ENCODE data around the gene DIDO1. TPM values are rescaled to one million over a fixed set of nuclear protein-coding genes. Genes with fewer than 3 reads are reported as not detected.

DIDO1 gene
- total and polyA plus RNA-seq, 9 of the 15 experiments (the other 6 are each of a cell fraction or from before 2014, with no cell fraction given): 4.4 to 46.8 (median 31.2) TPM

- peak; percentile 96 for TF ChIP-seq ZNF407 (IDR thresholded peaks at IDR 0.05; ENCODE audit: low read depth)
- no peak for TF ChIP-seq ILF3 (IDR thresholded peaks at IDR 0.05; ENCODE audit: borderline replicate concordance)
- TF ChIP-seq RBM25 (IDR thresholded peaks at IDR 0.05; ENCODE audit: low read depth, low read length, severe bottlenecking): peak; percentile 76
- no peak for TF ChIP-seq ZNF3 (CRISPR knock-in tag; IDR thresholded peaks at IDR 0.05)
- TF ChIP-seq HDAC3 (IDR thresholded peaks at IDR 0.05; ENCODE audit: borderline replicate concordance, partially characterized antibody): no peak
- TF ChIP-seq CEBPG (CRISPR knock-in tag; IDR thresholded peaks at IDR 0.05): no peak
- no peak for TF ChIP-seq CEBPG (tag; conservative IDR thresholded peaks at IDR 0.05 in 1 of 2, IDR thresholded peaks at IDR 0.05 in 1 of 2)
- TF ChIP-seq AFF4 (CRISPR knock-in tag; IDR thresholded peaks at IDR 0.05): 0 out of 2 replicates have a peak, but pooled peaks have one; percentile 61
- TF ChIP-seq ELF1 (tag; IDR thresholded peaks at IDR 0.05): peak; percentile 98
- TF ChIP-seq ZFP30 (CRISPR knock-in tag; IDR thresholded peaks at IDR 0.05; ENCODE audit: borderline replicate concordance): no peak
- TF ChIP-seq CGGBP1 (CRISPR knock-in tag; IDR thresholded peaks at IDR 0.05): no peak
- TF ChIP-seq RBBP5 (IDR thresholded peaks at IDR 0.05; ENCODE audit: borderline replicate concordance, insufficient read depth, low read length, poor library complexity, severe bottlenecking): peak; percentile 90
- peak; percentile 79 for TF ChIP-seq POLR2AphosphoS5 (IDR thresholded peaks at IDR 0.05; ENCODE audit: control insufficient read depth, insufficient read depth, low read depth, low read length)
Measured at GRCh38 chr20:62937268-62938104, 11.2 kb upstream of the DIDO1 start (continued).

Measured in K562 (cell line).